Measurements from ENCODE around the gene DMRTB1.

The DMRTB1 gene

DNA sequence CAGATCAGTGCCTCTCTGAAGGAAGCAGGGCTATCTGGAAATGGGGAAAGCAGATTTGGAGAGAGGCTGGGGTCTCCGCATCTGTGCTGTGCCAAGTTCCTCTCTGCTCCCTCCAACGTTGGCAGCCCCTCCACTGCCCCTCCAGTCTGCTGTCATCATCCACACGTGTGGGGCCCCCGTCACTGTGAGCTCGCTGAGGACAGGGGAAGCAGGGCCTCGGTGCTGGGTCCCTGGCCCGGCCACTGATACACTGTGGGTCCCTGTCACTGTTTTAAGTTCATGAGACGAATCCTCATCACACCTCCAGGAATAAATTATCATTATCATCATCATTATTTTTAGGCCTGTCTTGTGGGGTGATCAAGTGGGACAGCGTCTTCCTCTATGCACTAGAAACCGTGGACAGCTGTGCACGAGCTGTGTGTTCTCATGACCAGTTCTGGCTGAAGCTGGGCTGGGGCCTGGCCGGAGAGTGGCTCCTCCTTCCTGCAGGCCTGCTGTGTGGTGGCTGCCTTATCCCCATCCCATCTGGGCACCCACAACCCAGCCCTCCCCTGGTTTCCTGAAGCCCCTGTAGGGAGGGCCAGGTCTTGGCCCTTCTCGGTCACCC, 52.2 kb downstream of the DMRTB1 start:
- DNase-seq, result no peak

DNA sequence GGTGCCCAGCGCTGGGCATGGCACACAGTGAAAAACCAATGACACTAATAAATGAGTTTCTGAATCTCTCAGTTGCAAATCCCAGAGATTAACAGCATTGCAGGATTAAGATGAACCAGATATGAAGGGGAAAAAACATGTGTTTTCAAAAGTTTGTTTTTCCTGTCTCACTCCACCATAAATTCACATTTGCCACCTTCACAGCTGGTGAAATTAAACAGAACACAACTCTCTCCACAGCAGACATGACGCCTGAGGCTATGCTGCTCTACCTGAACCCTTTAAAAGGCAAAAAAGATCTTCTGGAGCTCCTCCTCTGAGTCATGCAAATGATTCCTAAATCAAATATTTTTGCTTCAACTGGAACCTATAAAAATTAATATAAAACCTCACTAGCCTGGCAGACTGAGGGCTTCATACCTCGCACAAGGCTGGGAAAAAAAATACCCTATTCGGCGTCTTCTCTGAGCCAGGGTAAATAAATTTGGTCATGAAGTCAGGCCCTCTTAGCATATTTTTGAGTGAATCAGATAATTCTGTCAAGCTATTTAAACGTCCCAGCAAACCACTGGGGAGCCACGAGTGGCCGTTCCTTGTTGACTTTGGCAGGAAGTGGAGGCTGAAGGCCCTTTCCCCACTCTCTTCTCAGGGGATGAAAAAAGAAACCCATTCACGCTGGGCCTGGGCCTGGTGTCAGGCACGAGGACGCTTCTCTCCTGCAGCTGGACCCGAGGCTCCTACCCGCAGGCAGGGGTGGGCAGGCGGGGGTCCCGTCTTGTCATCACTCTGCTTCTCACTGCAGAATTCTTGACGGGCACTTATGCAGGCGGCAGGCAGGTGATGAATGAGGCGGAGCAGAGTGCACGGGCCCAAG, 53.0 kb downstream of the DMRTB1 start:
- peak; percentile 6 for DNase-seq

DNA sequence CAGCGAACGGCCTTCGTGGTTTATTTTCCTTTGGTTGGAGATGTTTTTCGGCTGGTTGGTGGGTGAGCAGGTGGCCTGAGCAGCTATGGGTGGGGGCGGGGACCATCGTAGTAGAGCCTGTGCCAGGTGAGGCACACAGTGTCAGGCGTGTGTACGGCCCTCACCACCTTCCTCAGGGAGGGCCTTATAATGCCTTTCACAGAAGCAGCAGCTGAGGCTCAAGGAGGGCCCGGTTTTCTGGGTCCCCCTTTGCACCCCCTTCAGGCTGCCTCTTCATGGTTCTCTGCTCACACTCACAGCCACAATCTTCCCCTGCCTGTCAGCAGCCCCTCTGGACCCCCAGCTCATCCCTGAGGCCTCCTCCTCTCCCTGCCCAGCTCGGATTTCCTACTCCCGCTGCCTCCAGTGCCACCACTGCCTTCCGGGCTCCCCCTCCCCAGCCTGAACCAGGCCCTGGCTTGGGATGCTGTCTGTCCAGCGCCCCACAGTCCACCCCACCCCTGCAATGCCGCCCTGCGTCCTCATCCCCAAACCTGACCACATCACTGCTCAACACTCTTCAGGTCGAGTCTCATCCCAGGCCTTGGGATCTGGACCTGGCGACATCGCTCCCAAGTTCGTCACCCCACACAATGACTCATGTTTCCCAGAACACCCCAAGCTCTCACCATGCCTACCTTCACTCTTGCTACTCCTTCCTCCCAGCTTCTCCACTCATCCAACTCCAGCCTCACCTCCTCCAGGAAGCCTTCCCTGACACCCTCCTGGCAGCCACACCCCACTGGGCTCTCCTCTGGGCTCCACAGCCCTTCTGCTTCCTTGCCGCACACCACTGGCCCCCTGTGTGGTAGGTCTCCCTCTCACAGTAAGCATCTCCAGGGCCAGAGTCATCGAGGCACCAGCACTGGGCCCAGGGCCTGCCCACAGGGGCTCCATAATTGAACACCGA, 53.9 kb downstream of the DMRTB1 start:
- no peak for DNase-seq

DNA sequence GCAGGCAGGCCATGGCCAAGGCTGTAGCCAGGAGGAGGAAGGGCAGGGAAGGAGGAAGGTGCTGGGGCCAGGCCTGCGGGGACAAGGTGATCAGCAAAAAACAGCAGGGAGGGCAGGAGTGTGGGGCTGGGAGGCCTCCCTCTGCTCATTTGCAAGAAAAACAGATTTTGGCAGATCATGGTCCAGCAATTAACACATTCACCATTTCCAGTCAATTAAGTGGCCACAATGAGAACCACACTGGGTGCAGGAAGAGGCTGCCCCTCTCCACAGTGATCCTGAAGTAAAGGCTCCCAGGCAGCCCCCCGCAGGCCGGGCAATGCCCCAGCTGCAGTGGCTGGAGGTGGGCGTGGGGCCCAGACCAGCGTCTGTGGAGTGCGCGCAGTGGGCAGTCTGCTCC, 54.6 kb downstream of the DMRTB1 start:
- DNase-seq, result no peak

DNA sequence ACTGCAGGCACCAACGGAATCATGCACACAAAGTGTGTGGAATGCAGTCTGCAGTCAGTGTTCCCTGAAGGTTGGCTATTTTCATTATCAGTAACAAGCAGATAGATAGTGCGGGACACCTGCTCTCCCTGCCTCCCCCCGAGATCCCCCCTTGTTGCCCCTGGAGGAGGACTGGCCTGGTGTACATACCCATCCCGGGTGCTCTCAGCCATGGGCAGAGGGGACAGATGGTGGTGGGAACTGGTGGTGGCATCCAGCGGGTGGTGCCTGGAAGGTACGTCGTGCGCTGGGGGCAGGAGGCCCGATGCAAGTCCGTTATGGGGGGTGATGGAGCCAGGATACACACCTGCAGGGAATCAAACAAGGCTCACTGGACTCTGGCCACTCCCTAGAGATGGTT, 55.2 kb downstream of the DMRTB1 start:
- DNase-seq, result no peak

DNA sequence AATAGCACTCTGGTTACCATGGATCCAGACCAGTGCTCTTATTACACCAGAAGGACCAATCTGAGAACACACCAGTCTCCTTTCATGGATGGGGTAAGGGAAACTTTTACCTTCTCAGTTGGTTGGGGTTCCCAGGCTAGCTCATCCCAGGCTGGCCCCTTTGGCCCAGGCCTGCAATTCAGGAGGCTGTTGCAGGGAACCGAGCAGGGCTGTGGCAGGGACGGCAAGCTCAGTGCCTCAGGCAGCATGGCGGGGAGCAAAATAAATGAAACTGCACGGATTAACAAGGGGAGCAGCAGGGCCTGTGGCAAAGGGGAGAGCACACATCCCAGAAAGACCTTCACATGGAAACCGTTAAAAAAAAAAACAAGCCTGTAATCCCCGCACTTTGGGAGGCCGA, 57.0 kb downstream of the DMRTB1 start:
- DNase-seq, result no peak

All from SHP77 treated with DMSO at 0.1 percent for 48 hours (cell line).